ENCODE measurements around the gene ECE1.

DNA sequence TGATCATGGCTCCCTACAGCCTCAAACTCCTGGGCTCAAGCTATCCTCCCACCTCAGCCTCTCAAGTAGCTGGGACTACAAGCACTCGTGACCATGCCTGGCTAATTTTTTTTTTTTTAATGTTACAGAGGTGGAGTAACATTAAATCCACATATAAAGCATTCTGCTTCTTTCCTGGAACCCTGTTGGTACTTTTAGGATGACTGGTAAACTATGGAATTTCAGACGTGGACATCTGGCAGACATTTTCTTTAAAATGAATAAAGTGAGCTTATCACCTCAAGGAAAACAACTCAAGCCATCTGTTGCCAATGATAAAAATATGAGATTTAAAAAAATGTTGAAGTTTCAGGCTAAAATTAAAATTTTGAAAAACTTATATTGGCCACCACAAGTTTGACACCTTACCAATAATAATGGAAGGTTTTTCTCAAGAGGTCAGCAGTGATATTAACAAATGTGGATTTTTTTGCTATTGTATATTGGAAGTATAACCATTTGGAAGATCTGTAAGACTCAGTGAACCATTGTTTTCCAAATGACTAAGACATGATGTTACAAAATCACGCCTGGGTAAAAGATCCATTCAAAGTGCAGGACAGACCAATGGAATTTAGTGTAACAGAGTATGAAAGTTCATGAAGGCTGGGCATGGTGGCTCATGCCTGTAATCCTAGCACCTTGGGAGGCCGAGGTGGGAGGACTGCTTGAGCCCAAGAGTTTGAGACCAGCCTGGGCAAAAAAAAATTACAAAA is 60.8 kb downstream of the ECE1 start:
- TF ChIP-seq, protein P1, sequence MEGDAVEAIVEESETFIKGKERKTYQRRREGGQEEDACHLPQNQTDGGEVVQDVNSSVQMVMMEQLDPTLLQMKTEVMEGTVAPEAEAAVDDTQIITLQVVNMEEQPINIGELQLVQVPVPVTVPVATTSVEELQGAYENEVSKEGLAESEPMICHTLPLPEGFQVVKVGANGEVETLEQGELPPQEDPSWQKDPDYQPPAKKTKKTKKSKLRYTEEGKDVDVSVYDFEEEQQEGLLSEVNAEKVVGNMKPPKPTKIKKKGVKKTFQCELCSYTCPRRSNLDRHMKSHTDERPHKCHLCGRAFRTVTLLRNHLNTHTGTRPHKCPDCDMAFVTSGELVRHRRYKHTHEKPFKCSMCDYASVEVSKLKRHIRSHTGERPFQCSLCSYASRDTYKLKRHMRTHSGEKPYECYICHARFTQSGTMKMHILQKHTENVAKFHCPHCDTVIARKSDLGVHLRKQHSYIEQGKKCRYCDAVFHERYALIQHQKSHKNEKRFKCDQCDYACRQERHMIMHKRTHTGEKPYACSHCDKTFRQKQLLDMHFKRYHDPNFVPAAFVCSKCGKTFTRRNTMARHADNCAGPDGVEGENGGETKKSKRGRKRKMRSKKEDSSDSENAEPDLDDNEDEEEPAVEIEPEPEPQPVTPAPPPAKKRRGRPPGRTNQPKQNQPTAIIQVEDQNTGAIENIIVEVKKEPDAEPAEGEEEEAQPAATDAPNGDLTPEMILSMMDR (conservative IDR thresholded peaks at IDR 0.05 in 1 of 2, IDR thresholded peaks at IDR 0.05 in 1 of 2; ENCODE audit: low read depth in 1 of 2, low read length in 2 of 2) = no peak
- TF ChIP-seq EZH2 (IDR thresholded peaks at IDR 0.05; ENCODE audit: low read length, missing control alignments) = no peak
